ENCODE measurements around the gene DRICH1.
"Not testable (repeated sequence)": the region's sequence is repeated elsewhere in the genome, so short reads cannot be mapped to it uniquely, and the experiment has no call there.

DRICH1 gene

DNA sequence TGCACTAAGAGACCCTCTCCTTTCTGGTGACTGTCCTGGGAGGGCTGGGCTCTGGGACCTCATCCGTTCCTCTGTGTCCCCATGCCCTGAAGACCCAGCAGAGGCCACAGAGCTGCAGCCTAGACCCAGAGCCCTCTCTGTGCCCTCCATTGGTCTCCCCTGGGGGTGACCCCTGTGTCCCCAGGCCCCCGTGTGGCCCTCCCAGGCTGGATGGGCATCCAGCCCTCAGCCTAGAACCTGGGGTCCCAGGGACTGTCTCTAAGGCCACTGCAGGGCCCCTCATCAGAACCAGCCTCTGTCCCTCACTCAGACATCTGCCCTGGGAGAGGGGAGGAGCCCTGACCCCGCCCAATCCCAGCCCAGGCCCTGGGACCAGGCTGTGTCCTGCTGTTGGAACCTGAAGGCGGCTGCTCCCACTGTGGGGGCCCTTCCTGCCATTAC is 57.7 kb downstream of the DRICH1 start:
- no peaks in the 10 kb centered on the region for H3K36me3 ChIP-seq (ENCODE audit: control insufficient read depth, insufficient read depth, low read length, severe bottlenecking)
- H3K4me3 ChIP-seq (ENCODE audit: low read length), result no peak overlapping the region
- H3K27me3 ChIP-seq (replicated peaks; ENCODE audit: control insufficient read depth, insufficient read depth, low read length), result peaks cover 14% of the 10 kb centered on the region
- H3K9ac ChIP-seq (ENCODE audit: low read length), result no peak overlapping the region
- no peak for DNase-seq (ENCODE audit: low read depth)
- H3K9me3 ChIP-seq (ENCODE audit: control insufficient read depth, low read length), result no peaks in the 10 kb centered on the region
- H3K4me1 ChIP-seq (ENCODE audit: control insufficient read depth, insufficient read depth, low read length), result no peaks in the 10 kb centered on the region

DNA sequence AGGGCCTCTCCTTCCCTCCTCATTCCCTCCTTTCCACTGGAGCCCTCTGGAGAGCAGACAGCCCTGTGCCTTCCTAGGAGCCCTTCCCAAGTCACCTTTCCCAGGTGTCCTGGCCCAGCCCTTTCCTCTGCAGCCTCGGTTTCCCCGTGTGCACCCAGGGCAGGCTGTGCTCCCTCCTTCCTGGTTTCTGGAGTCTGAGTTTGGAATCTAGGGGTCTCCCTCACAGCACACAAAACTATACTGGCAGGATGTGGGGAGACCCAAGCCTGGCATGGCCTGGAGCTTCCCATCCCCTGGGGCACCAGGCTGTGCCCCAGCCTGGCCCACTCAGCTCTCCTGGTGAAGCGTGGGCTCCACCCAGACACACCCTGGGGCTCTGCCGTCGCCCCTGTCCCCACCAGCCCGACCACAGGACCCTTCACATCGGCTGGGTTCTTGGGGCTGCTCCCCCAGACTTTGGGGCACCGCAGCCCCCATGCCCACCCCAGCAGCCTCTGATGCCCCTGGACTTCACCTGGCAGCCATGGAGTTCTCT is 58.4 kb downstream of the DRICH1 start:
- H3K36me3 ChIP-seq (ENCODE audit: control insufficient read depth, insufficient read depth, low read length, severe bottlenecking); H3K4me1 ChIP-seq (ENCODE audit: control insufficient read depth, insufficient read depth, low read length); H3K9ac ChIP-seq (ENCODE audit: low read length); H3K4me3 ChIP-seq (ENCODE audit: low read length); H3K9me3 ChIP-seq (ENCODE audit: control insufficient read depth, low read length); DNase-seq (ENCODE audit: low read depth): not testable (repeated sequence)
- peaks cover 15% of the 10 kb centered on the region for H3K27me3 ChIP-seq (replicated peaks; ENCODE audit: control insufficient read depth, insufficient read depth, low read length)

DNA sequence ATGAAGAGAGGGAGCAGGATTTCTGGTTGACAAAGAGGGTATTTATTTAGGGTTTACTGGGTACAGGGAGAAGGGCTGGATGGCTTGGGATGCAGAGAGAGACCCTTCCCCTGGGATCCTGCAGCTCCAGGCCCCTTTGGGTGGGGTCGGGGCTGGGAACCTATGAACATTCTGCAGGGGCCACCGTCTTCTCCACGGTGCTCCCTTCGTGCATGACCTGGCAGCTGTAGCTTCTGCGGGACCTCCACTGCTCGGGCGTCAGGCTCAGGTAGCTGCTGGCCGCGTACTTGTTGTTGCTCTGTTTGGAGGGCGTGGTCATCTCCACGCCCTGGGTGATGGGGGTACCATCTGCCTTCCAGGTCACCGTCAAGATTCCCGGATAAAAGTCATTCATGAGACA is 59.0 kb downstream of the DRICH1 start:
- not testable (repeated sequence) for H3K4me3 ChIP-seq (ENCODE audit: low read length); H3K36me3 ChIP-seq (ENCODE audit: control insufficient read depth, insufficient read depth, low read length, severe bottlenecking); DNase-seq (ENCODE audit: low read depth); H3K9me3 ChIP-seq (ENCODE audit: control insufficient read depth, low read length); H3K9ac ChIP-seq (ENCODE audit: low read length); H3K4me1 ChIP-seq (ENCODE audit: control insufficient read depth, insufficient read depth, low read length)
- H3K27me3 ChIP-seq (replicated peaks; ENCODE audit: control insufficient read depth, insufficient read depth, low read length), result peaks cover 14% of the 10 kb centered on the region

DNA sequence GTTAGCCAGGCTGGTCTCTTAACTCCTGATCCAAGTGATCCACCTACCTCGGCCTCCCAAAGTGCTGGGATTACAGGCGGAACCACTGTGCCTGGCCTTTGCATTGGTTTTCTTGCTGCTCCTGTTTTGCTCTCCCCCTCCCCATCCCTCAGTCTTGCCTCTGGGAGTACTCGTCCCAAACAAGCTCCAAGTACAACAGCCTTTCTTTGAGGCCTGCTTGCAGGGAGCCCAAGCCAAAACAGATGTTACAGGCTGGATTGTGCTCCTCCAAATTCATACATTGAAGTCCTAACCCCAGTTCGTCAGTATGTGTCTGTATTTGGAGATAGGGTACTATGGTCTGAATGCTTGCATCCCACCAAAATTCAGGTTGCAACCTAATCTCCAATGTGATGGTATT is 60.6 kb downstream of the DRICH1 start:
- H3K9ac ChIP-seq (ENCODE audit: low read length), result no peak overlapping the region
- no peak for DNase-seq (ENCODE audit: low read depth)
- H3K27me3 ChIP-seq (replicated peaks; ENCODE audit: control insufficient read depth, insufficient read depth, low read length), result peaks cover 19% of the 10 kb centered on the region
- H3K9me3 ChIP-seq (ENCODE audit: control insufficient read depth, low read length), result no peaks in the 10 kb centered on the region
- H3K4me1 ChIP-seq (ENCODE audit: control insufficient read depth, insufficient read depth, low read length), result no peaks in the 10 kb centered on the region
- H3K4me3 ChIP-seq (ENCODE audit: low read length), result no peak overlapping the region
- H3K36me3 ChIP-seq (ENCODE audit: control insufficient read depth, insufficient read depth, low read length, severe bottlenecking), result no peaks in the 10 kb centered on the region

DNA sequence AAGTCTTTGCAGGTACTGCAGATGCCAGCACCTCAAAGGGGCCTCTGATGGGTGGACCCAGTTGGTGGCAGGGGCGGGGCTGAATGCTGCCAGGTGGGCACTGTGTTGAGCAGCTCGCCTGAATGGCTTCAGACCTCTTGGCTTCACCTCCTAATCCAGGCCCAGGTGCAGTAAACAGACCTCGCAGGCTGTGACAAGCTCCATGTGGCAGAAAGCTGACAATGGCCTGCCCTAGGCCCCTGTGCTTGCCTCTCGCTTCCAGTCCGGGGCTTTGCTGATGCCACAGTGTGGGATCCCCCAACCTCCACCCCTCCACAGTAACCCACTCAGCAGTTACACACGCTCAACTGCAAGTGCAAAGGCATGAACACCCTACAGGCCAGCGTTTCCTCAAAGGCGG is 61.4 kb downstream of the DRICH1 start:
- peaks cover 22% of the 10 kb centered on the region for H3K27me3 ChIP-seq (replicated peaks; ENCODE audit: control insufficient read depth, insufficient read depth, low read length)
- no peak for DNase-seq (ENCODE audit: low read depth)
- no peaks in the 10 kb centered on the region for H3K9me3 ChIP-seq (ENCODE audit: control insufficient read depth, low read length)
- no peaks in the 10 kb centered on the region for H3K36me3 ChIP-seq (ENCODE audit: control insufficient read depth, insufficient read depth, low read length, severe bottlenecking)
- no peak overlapping the region for H3K4me3 ChIP-seq (ENCODE audit: low read length)
- H3K9ac ChIP-seq (ENCODE audit: low read length), result no peak overlapping the region
- peaks cover 2% of the 10 kb centered on the region for H3K4me1 ChIP-seq (ENCODE audit: control insufficient read depth, insufficient read depth, low read length)

DNA sequence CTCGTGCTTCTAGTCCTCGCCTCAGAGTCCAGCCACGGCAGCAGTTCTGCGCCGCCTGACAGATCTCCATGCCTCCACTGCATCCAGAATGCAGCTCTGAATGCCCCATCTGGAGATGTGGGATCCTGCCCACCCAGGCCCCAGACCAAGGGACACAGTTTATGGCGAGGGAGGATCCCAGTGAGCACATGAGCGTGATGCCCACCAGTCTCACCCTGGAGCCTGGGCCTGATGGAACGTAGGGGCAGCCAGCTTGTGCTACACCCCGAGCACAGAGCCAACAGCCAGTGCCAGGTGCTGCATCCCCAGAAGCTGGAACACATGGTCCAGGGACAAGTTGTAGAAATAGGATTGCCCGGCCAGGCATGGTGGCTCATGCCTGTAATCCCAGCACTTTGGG is 62.4 kb downstream of the DRICH1 start:
- H3K36me3 ChIP-seq (ENCODE audit: control insufficient read depth, insufficient read depth, low read length, severe bottlenecking), result no peaks in the 10 kb centered on the region
- H3K4me1 ChIP-seq (ENCODE audit: control insufficient read depth, insufficient read depth, low read length), result peaks cover 3% of the 10 kb centered on the region
- no peak overlapping the region for H3K9ac ChIP-seq (ENCODE audit: low read length)
- no peak overlapping the region for H3K4me3 ChIP-seq (ENCODE audit: low read length)
- no peaks in the 10 kb centered on the region for H3K9me3 ChIP-seq (ENCODE audit: control insufficient read depth, low read length)
- H3K27me3 ChIP-seq (replicated peaks; ENCODE audit: control insufficient read depth, insufficient read depth, low read length), result peaks cover 29% of the 10 kb centered on the region
- DNase-seq (ENCODE audit: low read depth), result no peak

DNA sequence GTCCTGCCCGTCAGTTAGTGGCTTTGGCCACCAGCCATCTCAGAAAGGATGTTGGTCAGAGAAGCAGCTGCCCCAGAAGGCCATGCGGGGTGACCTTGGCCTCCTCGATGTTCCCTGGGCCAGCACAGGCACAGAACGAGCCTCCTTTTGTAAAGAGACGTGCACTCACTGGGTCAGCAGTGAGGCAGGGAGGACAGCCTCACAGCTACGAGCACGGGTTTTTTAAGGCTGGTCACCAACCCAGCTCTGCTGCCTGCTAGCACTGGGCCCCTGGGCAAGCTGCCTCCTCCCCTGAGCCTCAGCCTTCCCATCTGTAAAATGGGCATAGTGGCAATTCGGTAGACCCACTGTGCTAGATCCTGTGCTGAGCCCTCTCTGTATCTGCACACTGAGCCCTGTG is 62.8 kb downstream of the DRICH1 start:
- DNase-seq (ENCODE audit: low read depth), result no peak
- Histone ChIP-seq H3K36me3 (ENCODE audit: control insufficient read depth, insufficient read depth, low read length, severe bottlenecking) (no peaks in the 10 kb centered on the region), H3K4me1 (ENCODE audit: control insufficient read depth, insufficient read depth, low read length) (peaks cover 3% of the 10 kb centered on the region), H3K9me3 (ENCODE audit: control insufficient read depth, low read length) (no peaks in the 10 kb centered on the region), H3K4me3 (ENCODE audit: low read length) (no peak overlapping the region), H3K9ac (ENCODE audit: low read length) (no peak overlapping the region), H3K27me3 (replicated peaks; ENCODE audit: control insufficient read depth, insufficient read depth, low read length) (peaks cover 33% of the 10 kb centered on the region)

DNA sequence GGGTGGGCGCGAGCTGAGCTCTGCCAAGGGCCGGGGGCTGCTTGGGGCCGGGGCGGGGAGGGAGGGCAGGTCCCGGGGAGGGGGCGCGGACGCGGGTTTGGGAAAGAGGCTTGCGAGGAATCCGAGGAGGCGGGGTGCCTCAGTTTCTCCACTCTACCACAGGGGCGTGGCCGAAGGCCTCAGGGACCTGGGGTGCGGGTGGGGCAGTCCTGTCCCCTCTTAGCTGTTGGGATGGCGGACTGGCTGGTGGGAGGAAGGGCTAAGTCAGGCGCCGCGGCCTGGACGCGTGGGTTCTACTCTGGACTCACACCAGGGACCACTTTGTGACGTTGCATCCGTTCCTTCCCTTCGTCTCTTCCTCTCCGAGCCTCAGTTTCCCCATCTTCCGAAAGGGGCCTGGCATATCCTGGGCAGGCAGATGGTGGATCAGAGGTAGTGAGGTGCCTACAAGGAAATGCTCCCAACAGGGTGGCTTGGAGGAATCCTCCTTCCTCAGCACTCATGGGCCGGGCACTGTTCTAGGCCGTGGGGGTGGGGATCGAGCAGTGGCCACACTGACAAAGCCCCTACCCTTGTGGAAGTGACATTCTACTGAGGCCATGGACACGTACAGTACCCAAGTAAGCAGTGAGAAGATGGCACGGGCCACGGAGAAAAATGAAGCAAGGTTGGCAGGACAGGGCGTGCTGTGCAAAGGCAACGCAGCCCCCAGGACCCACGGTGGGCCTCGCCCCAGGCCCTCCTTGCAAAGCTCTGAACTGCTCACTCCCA is 65.2 kb downstream of the DRICH1 start:
- H3K4me3 ChIP-seq (ENCODE audit: low read length), result no peak overlapping the region
- peaks cover 3% of the 10 kb centered on the region for H3K4me1 ChIP-seq (ENCODE audit: control insufficient read depth, insufficient read depth, low read length)
- no peaks in the 10 kb centered on the region for H3K9me3 ChIP-seq (ENCODE audit: control insufficient read depth, low read length)
- peaks cover 40% of the 10 kb centered on the region for H3K27me3 ChIP-seq (replicated peaks; ENCODE audit: control insufficient read depth, insufficient read depth, low read length)
- no peak for DNase-seq (ENCODE audit: low read depth)
- H3K9ac ChIP-seq (ENCODE audit: low read length), result no peak overlapping the region
- H3K36me3 ChIP-seq (ENCODE audit: control insufficient read depth, insufficient read depth, low read length, severe bottlenecking), result no peaks in the 10 kb centered on the region

DNA sequence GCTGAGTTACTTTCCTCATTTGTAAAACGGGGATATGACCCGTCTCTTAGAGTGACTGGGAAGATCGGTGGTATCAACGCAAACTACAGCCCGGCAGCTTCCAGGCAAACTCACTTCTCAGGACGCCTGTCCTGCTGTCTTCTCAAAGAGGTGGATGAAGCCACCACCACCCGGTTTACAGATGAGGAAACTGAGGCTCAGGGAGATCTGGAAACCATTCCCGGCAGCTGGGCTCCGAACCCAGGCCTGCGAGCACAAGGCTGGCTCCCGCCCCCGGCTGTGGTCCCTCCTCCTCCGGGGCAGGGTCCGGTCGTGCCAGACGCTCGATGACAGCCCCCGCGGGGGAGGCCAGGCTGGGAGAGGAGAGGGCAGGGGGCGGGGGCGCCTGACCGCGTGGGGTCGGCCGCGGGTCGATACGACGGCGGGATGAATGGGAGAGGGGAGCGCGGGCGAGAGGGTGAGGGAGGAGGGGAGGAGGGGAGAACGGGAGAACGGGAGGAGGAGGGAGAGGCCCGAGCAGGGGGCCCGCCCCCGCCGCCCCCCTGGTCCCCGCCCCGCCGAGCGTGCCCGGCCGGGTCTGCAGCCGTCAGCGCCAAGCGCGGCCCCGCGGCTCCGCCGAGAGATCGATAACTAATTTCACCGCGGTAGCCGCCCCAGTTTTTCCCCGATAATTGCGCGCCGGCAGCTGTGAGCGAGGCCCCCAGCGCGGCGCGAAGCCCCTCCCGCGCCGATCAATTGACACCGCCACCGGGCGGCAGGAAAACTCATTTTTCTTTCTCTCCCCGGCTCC is 66.0 kb downstream of the DRICH1 start:
- Histone ChIP-seq H3K9me3 (ENCODE audit: control insufficient read depth, low read length) (no peaks in the 10 kb centered on the region), H3K9ac (ENCODE audit: low read length) (no peak overlapping the region), H3K27me3 (replicated peaks; ENCODE audit: control insufficient read depth, insufficient read depth, low read length) (peaks cover 48% of the 10 kb centered on the region), H3K4me1 (ENCODE audit: control insufficient read depth, insufficient read depth, low read length) (peaks cover 3% of the 10 kb centered on the region), H3K4me3 (ENCODE audit: low read length) (peak overlapping the region; percentile 23), H3K36me3 (ENCODE audit: control insufficient read depth, insufficient read depth, low read length, severe bottlenecking) (no peaks in the 10 kb centered on the region)
- DNase-seq (ENCODE audit: low read depth), result peak; percentile 30

DNA sequence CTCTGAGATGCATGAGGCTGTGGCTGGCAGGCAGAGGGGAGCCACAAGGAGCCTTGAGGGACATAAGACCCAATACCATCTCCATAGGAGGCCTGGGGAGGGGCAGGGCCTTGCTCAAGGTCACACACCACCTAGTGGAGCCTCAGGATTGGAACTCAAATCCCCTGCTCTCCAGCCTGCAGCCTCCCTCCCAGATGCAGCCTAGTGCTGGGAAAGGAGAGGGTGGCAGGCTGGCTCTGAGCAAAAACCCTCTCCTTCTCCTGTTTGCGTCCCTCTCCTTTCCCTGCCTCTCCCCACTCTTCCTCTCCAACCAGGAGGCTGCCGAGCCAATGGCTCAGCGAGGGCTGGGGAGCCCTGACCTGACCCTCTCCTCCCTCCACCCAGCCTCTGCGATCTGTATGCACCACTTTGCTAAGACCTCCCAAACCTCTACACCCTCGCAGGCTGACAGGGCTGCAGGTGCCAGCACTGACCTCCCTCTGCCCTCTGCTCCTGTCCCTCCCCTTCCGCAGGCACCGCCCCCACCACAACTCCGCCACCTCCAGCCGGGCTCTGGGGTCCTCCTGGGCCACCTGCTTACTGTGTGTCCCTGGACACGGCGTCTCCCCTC is 66.7 kb downstream of the DRICH1 start:
- DNase-seq (ENCODE audit: low read depth), result peak; percentile 9
- Histone ChIP-seq H3K9ac (ENCODE audit: low read length) (no peak overlapping the region), H3K36me3 (ENCODE audit: control insufficient read depth, insufficient read depth, low read length, severe bottlenecking) (no peaks in the 10 kb centered on the region), H3K27me3 (replicated peaks; ENCODE audit: control insufficient read depth, insufficient read depth, low read length) (peaks cover 48% of the 10 kb centered on the region), H3K4me3 (ENCODE audit: low read length) (peak overlapping the region; percentile 23), H3K9me3 (ENCODE audit: control insufficient read depth, low read length) (no peaks in the 10 kb centered on the region), H3K4me1 (ENCODE audit: control insufficient read depth, insufficient read depth, low read length) (peaks cover 3% of the 10 kb centered on the region)

DNA sequence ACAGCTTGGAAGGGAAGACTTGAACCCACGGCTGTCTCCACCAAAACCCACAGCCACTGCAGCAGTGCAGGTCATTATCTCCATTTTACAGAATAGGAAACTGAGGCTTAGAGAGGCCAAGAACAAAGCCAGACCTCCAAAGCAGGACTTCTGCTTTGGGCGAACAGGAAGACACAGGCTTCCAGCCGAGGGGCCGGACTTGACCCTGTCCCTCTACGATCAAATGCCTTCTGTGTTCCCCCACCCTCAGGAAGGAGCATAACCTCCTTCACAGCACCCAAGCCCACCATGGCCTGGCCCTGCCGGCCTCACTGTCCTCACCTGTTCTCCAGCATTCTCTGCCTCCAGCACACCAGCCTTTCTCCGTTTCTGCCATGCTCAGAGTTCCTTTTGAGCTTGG is 67.8 kb downstream of the DRICH1 start:
- no peaks in the 10 kb centered on the region for H3K9me3 ChIP-seq (ENCODE audit: control insufficient read depth, low read length)
- no peak for DNase-seq (ENCODE audit: low read depth)
- H3K9ac ChIP-seq (ENCODE audit: low read length), result no peak overlapping the region
- H3K4me3 ChIP-seq (ENCODE audit: low read length), result no peak overlapping the region
- H3K36me3 ChIP-seq (ENCODE audit: control insufficient read depth, insufficient read depth, low read length, severe bottlenecking), result no peaks in the 10 kb centered on the region
- peaks cover 50% of the 10 kb centered on the region for H3K27me3 ChIP-seq (replicated peaks; ENCODE audit: control insufficient read depth, insufficient read depth, low read length)
- H3K4me1 ChIP-seq (ENCODE audit: control insufficient read depth, insufficient read depth, low read length), result peaks cover 3% of the 10 kb centered on the region

Measured in adipocyte (in vitro differentiated cells).